Nephron (organoid): Measurements from ENCODE around the gene CFAP47.
"Not testable (repeated sequence)": the region's sequence is repeated elsewhere in the genome, so short reads cannot be mapped to it uniquely, and the experiment has no call there.

Source experiments
- H3K27ac Mint-ChIP-seq, 3 experiments: 2 replicates each; pipeline ENCODE4 v1.8.0; 2020; ENCODE audit warnings: mixed read lengths in 3 of 3, mild to moderate bottlenecking in 2 of 3, moderate library complexity in 1 of 3
- H3K27me3 Mint-ChIP-seq: 2 replicates; pipeline ENCODE4 v1.8.0; 2021; ENCODE audit warnings: low read depth, mild to moderate bottlenecking, moderate library complexity, mixed read lengths
- H3K36me3 Mint-ChIP-seq: 2 replicates; pipeline ENCODE4 v1.8.0; 2020; ENCODE audit warnings: low read depth, mixed read lengths
- H3K4me1 Mint-ChIP-seq: 2 replicates; pipeline ENCODE4 v1.8.0; 2020; ENCODE audit warnings: mixed read lengths
- H3K4me3 Mint-ChIP-seq, 3 experiments: 2 replicates each; pipeline ENCODE4 v1.8.0; 2020; ENCODE audit warnings: mild to moderate bottlenecking in 3 of 3, mixed read lengths in 3 of 3, moderate library complexity in 2 of 3
- H3K9me3 Mint-ChIP-seq: 2 replicates; pipeline ENCODE4 v1.8.0; 2020; ENCODE audit warnings: mixed read lengths
- CTCF ChIP-seq, 3 experiments: fragments of 200-600 bp; sonication (generic); IDR thresholded peaks; one replicate each; pipeline ENCODE4 v1.5.0; 2021; ENCODE audit warnings: antibody characterized with exemption in 3 of 3; ENCODE audit not compliant: unreplicated experiment in 3 of 3

CFAP47 gene, protein sequence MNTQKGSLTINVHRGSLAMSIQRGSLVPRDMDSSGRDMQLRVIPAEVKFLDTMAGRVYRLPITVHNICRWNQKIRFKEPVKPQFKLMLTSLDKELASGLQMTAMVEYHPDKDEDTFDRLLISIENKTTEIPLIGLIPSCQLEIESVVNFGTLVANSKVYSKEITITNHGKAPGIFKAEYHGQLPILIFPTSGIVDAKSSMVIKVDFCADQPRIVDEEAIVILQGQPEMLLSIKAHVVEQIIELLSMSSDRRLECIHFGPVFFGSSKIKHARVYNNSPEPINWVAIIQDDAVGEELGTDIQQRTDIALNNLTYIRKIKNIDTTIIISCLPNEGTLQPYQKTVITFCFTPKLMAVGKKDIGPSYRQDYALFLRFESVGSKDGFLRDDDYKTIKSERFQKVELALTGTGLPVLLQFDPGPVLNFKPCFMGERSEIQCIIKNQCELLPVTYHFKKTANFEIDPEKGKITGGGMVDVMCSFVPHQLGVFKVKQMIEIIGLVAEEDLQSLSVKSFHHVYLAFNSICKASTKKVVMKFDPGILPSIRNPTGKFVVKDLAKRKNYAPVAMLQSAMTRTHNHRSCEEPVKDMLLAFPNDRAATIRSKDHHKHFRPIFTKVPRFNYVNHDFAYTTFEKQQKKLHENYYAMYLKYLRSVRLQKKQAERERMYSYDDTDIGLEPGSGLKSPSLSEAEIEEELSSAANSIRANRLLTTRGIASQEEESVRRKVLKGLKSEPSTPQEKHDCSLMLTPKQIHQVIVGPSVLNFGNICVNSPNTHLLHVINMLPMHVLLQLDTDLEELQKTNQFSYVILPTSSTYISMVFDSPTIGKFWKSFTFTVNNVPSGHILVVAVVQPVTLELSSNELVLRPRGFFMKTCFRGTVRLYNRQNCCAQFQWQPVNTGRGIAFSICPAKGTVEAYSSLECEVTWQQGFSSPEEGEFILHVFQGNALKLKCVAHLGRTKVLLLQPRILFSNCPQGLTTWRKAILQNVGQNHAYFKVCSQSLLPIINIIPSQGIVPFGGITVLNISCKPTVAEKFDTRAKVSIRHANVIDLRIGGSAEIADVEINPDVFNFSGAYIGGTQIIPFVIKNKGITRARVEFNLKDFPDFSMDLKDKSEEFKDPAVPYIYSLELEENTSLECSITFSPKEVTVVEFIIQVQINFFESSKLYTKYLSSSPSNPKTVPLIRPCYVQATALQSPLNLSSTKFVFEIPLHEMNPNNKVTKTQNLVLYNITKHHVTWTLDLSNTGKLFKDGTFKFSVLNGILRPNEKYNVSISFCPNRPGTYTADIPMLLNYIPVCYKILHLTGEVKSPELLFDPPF (N-terminal part only)

GRCh38 chrX:35919536-35920309 is at the start of gene CFAP47:
Gene CFAP47, plus strand, starts transcription at chrX:35919734. Its CDS starts 66 bp downstream, at chrX:35919800.
- H3K4me1 Mint-ChIP-seq, result no peaks in the 10 kb centered on the region
- peaks cover 4% of the 10 kb centered on the region for H3K27me3 Mint-ChIP-seq
- H3K27ac Mint-ChIP-seq, result no peak within 1 kb of the TSS
- no peaks in the 10 kb centered on the region for H3K36me3 Mint-ChIP-seq
- peaks cover 6% of the 10 kb centered on the region for H3K9me3 Mint-ChIP-seq
- TF ChIP-seq CTCF (IDR thresholded peaks at IDR 0.05; ENCODE audit: unreplicated experiment in 3 of 3), result no peak
- H3K4me3 Mint-ChIP-seq, result peak within 1 kb of the TSS; percentile 74 to 75 (median 74)

DNA sequence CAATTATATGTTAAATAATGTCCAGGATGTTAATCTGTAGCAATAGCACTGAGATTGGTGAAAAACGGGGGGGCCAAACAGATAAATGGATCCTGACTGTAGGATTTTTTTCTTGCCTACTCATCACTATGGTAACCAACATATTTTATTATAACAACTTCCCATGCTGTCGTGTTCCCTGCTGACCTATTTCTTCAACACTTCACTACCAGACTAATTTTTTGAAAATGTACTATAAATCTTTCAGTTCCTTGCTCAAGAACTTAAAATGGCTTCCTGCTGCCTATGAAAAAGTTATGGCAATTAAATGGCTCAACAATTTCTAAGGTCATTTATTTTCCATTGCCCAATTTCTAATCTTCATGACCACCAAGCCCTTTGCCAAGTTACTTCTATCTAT is 38.9 kb upstream of the CFAP47 start:
- Mint-ChIP-seq H3K4me1 (no peaks in the 10 kb centered on the region), H3K4me3 (no peak overlapping the region), H3K27me3 (no peaks in the 10 kb centered on the region), H3K36me3 (no peaks in the 10 kb centered on the region), H3K9me3 (no peaks in the 10 kb centered on the region), H3K27ac (no peak overlapping the region)
- TF ChIP-seq CTCF (IDR thresholded peaks at IDR 0.05; ENCODE audit: unreplicated experiment in 3 of 3), result no peak

- no peaks in the 10 kb centered on the region for H3K36me3 Mint-ChIP-seq
- H3K27me3 Mint-ChIP-seq, result no peaks in the 10 kb centered on the region
- no peak for TF ChIP-seq CTCF (IDR thresholded peaks at IDR 0.05; ENCODE audit: unreplicated experiment in 3 of 3)
- no peak overlapping the region for H3K4me3 Mint-ChIP-seq
- peaks cover 2% of the 10 kb centered on the region for H3K9me3 Mint-ChIP-seq
- H3K4me1 Mint-ChIP-seq, result no peaks in the 10 kb centered on the region
- no peak overlapping the region for H3K27ac Mint-ChIP-seq
These were observed 33.4 kb upstream of the CFAP47 start for GRCh38 chrX:35886135-35886534.

DNA sequence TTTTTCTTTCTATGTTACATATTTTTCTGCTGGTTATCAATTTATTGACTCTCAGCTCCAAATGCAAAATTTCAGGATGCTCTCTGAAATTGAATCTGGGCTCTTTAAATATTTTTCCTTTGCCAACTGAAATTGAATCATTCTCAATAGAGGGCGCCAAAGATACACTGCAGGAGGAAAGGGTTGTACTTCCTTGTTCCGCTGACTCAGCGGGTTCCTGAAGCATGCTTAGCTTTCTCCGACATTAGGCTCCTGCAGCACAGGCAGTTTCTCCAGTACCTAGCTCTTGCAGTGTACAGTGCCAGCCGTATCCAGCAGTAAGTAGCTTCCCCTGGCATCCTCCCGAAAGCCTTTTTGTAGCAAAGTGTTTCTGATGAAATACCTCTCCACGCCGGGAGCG is 28.8 kb upstream of the CFAP47 start:
- H3K27ac Mint-ChIP-seq, result no peak overlapping the region
- TF ChIP-seq CTCF (IDR thresholded peaks at IDR 0.05; ENCODE audit: unreplicated experiment in 3 of 3), result peak; percentile 43 to 56 (median 46)
- H3K9me3 Mint-ChIP-seq, result peaks cover 2% of the 10 kb centered on the region

GRCh38 chrX:35986816-35987215 is 67.3 kb downstream of the CFAP47 start:
- not testable (repeated sequence) for H3K4me1 Mint-ChIP-seq, H3K27ac Mint-ChIP-seq, H3K4me3 Mint-ChIP-seq, H3K27me3 Mint-ChIP-seq, H3K36me3 Mint-ChIP-seq
- peaks cover 10% of the 10 kb centered on the region for H3K9me3 Mint-ChIP-seq

More for the DNA sequence above, 28.8 kb upstream of the CFAP47 start:
- no peaks in the 10 kb centered on the region for H3K4me1 Mint-ChIP-seq
- no peak overlapping the region for H3K4me3 Mint-ChIP-seq
- H3K36me3 Mint-ChIP-seq, result no peaks in the 10 kb centered on the region
- no peaks in the 10 kb centered on the region for H3K27me3 Mint-ChIP-seq
